ENCODE data around the gene SUSD2. TPM values are rescaled to one million over a fixed set of nuclear protein-coding genes. Genes with fewer than 3 reads are reported as not detected.
"Not testable (repeated sequence)": the region's sequence is repeated elsewhere in the genome, so short reads cannot be mapped to it uniquely, and the experiment has no call there.

The SUSD2 gene
- total RNA-seq, 3 donors from 2014 or later: 1.3 to 3.9 (median 3.3) TPM

DNA sequence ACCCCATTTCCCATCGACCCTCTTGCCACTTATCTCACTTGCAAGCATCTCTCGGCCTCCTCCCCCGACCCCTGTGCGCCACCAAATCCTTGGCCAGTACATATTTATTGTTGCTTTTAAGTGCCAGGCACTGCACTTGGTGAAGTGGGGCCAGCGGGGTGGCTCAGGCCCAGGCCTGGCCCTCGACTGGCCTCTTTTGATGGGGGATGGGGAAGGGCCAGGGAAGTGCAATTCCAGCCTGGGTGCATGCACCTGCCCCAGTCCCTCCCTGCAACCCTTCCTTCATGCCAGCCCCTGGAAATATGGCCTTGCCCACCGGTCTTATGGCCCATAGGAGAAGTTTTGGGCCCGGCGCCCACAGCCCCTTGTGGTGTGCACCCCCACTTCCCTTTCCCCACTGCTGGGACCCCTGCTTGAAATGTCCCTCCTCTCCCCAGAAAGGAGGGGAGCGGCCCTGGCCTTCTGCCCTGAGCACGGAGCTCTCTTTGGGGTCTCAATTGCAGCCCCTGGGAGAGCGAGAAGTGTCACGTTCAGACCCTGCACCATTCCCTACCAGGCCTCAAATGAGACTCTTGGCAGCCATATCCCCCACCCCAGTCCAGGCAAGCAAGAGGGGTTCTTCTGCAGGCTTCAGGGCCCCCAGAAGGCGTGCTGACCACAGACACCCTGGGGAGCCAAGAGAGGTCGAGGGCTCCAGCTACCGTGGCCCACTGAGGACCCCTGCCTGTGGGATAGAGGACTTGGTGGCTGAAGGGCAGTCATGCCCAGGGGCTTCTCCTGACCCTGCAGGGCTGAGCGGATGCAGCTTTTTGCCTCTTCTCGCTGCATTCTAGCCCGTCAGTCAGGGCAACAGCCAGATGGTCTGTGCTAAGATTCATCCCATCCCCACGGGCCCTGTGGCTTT, 961 bp downstream of the SUSD2 start:
- Histone ChIP-seq H3K9me3 (no peaks in the 10 kb centered on the region), H3K4me1 (ENCODE audit: low read depth) (peaks cover 13% of the 10 kb centered on the region), H3K36me3 (ENCODE audit: low read depth) (no peaks in the 10 kb centered on the region), H3K4me3 (no peak overlapping the region)
- DNase-seq (peak in 1 of 3 donors; percentile 39), ATAC-seq (no peak)
- TF ChIP-seq, protein P1, sequence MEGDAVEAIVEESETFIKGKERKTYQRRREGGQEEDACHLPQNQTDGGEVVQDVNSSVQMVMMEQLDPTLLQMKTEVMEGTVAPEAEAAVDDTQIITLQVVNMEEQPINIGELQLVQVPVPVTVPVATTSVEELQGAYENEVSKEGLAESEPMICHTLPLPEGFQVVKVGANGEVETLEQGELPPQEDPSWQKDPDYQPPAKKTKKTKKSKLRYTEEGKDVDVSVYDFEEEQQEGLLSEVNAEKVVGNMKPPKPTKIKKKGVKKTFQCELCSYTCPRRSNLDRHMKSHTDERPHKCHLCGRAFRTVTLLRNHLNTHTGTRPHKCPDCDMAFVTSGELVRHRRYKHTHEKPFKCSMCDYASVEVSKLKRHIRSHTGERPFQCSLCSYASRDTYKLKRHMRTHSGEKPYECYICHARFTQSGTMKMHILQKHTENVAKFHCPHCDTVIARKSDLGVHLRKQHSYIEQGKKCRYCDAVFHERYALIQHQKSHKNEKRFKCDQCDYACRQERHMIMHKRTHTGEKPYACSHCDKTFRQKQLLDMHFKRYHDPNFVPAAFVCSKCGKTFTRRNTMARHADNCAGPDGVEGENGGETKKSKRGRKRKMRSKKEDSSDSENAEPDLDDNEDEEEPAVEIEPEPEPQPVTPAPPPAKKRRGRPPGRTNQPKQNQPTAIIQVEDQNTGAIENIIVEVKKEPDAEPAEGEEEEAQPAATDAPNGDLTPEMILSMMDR (IDR thresholded peaks at IDR 0.05): no peak
- intact Hi-C loops (cut with DNase I, micrococcal nuclease): no loop called here

DNA sequence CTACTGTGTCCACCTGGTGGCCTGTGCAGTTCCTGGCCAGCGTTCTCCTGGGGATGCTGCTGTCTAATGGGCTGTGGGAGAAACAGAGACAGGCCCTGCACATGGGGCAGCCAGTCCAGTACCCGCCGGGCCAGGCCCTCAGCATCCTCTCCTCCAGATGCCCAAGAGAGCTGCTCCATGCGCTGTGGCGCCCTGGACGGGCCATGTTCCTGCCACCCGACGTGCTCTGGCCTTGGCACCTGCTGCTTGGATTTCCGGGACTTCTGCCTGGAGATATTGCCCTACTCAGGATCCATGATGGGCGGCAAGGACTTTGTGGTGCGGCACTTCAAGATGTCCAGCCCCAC, 1.6 kb downstream of the SUSD2 start:
- H3K4me1 ChIP-seq (ENCODE audit: low read depth): peaks cover 13% of the 10 kb centered on the region
- ATAC-seq; intact Hi-C loops (cut with DNase I, micrococcal nuclease); H3K36me3 ChIP-seq (ENCODE audit: low read depth); H3K9me3 ChIP-seq; H3K4me3 ChIP-seq: not testable (repeated sequence)
- peak in 1 of 3 donors; percentile 36 for DNase-seq

DNA sequence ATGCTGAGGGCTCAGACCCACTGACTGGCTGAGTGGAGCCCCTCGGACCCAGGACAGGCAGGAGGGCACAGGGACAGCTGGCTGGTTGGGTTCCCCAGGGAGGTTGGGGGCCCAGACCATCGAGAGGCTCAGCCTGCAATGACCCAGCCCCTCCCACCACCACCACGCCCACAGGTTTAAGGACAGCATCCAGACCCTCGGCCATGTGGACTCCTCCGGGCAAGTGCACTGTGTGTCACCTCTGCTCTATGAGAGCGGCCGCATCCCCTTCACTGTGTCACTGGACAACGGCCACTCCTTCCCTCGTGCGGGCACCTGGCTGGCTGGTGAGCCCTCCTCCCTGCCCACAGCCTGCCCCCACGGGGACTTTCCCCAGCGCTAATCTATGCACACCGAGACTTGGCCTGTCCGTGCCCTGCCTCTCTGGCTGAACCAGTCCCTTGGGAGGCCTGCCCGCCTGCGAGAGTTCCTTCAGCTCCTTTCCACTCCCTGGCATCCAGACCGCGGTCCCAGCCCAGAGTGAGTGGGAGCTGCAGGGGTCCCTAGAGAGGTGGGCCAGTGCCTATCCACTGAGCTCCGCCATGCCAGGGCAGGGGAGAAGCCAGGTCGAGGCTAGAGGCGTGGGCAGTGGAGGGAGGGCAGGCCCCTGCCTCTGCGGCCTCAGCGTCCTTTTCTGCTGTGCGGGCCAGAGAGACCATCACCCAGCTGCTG, 2.2 kb downstream of the SUSD2 start:
- TF ChIP-seq, protein P1 (IDR thresholded peaks at IDR 0.05): no peak
- ATAC-seq (no peak), DNase-seq (peak in 1 of 3 donors; percentile 48)
- Histone ChIP-seq H3K36me3 (ENCODE audit: low read depth) (no peaks in the 10 kb centered on the region), H3K4me3 (no peak overlapping the region), H3K4me1 (ENCODE audit: low read depth) (peaks cover 13% of the 10 kb centered on the region), H3K9me3 (no peaks in the 10 kb centered on the region)
- intact Hi-C loops (cut with DNase I, micrococcal nuclease): no loop called here

DNA sequence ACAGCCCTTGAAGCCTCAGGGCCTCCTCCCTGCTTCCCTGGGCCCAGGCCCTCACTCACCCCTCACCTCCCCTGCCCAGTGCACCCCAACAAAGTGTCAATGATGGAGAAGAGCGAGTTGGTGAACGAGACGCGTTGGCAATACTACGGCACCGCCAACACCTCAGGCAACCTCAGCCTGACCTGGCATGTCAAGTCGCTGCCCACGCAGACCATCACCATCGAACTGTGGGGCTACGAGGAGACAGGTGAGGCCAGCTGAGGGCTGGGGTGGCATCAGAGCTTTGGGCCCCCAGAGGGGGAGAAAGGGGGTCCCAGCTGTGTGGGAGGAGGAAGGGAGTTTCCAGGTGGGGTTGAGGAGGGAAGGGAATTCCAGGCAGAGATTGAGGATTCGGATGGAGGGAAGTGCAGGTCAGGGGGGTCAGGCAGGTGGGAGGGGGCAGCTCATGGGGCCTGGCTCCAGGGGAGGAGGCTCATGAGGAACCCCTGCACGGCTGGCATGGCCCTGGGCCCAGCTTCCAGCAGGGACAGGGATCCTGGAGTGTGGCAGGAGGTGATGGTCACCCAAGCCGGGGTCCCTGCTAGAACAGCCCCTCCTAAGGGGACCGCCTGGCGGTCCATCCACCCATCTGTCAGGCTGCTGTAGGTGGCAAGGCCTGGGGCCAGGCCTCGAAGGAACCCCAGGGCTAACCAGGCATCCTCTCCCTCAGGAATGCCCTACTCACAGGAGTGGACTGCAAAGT, 2.9 kb downstream of the SUSD2 start:
- no peaks in the 10 kb centered on the region for H3K36me3 ChIP-seq (ENCODE audit: low read depth)
- H3K4me1 ChIP-seq (ENCODE audit: low read depth): peaks cover 13% of the 10 kb centered on the region
- TF ChIP-seq, protein P1 (IDR thresholded peaks at IDR 0.05): no peak
- DNase-seq: peak in 1 of 3 donors; percentile 39
- intact Hi-C loops (cut with DNase I, micrococcal nuclease): no loop called here
- H3K4me3 ChIP-seq: no peak overlapping the region
- ATAC-seq: no peak
- no peaks in the 10 kb centered on the region for H3K9me3 ChIP-seq

DNA sequence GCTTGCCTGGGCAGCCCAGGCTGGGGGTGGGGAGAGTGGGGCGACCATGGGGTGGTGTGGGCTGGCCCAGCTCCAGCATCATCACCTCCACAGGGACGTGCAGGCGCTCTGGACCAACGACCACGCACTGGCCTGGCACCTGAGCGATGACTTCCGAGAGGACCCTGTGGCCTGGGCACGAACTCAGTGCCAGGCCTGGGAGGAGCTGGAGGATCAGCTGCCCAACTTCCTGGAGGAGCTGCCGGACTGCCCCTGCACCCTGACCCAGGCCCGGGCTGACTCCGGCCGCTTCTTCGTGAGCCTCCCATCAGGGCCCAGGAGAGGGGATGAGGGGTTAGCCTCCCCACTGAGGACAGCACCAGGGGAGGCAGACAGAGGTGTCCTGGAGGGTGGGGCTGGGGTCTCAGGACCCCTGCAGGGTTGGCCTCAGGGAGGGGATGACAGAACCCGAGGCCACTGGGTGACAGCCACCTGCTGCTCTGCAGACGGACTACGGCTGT, 3.8 kb downstream of the SUSD2 start:
- TF ChIP-seq, protein P1 (IDR thresholded peaks at IDR 0.05): no peak
- Histone ChIP-seq H3K36me3 (ENCODE audit: low read depth) (no peaks in the 10 kb centered on the region), H3K9me3 (no peaks in the 10 kb centered on the region), H3K4me3 (no peak overlapping the region), H3K4me1 (ENCODE audit: low read depth) (peaks cover 20% of the 10 kb centered on the region)
- ATAC-seq (no peak), DNase-seq (peak in 1 of 3 donors; percentile 37)
- intact Hi-C loops (cut with DNase I, micrococcal nuclease): no loop called here
